IPS DF 4.7 (cell line): ENCODE measurements around the gene C9orf153.
"Not testable (repeated sequence)": the region's sequence is repeated elsewhere in the genome, so short reads cannot be mapped to it uniquely, and the experiment has no call there.

Experiments used
- DNase-seq: peaks from one replicate; pipeline ENCODE4 v3.0.0-alpha.2; 2013; ENCODE audit warnings: low spot score; ENCODE audit errors: extremely low read depth

The C9orf153 gene

DNA sequence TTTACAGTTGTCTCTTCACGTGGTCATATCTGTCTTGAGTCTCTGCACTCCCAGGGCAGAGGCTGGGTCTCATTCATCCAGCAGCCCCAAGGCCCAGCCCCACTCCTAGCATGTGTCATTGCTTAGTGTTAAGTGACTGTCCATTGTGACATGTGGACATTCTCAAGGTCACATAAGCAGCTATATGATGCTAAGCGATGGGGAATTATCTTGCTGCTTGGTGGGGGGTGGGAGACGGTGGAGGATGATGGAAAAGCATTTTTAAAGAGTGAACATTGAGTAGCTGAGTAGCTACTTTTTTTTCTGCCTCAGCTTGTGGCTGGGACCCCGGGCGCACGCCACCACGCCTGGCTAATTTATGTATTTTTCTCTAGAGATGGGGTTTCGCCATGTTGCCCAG is at the start of gene C9orf153:
Gene C9orf153 (minus strand): TSS at position 101 of the 400 bp plus-strand sequence. CDS start 30,054 bp downstream, outside the sequence.
- no peak for DNase-seq

DNA sequence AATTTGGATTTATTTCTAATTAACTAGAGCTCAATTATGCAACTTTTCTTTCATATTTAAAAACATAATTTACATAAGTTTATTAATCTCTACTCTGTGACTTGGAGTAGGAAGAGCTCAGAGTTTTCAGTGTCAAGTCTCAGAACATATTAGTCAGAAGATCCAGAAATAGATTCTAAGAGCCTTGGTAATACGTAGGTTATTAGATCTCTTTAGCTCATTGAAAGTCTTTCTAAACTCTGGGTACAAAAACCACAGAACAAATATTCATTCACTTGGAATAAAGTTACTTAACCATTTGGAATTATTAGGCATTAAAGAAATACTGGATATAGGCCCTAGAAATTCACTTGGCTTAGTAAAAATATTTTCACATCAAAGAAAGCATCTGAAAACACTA is 49.2 kb upstream of the C9orf153 start:
- DNase-seq = no peak

- no peak for DNase-seq
These were observed 44.8 kb upstream of the C9orf153 start for GRCh38 chr9:86304236-86304730.

GRCh38 chr9:86303316-86303975 is 44.0 kb upstream of the C9orf153 start:
- DNase-seq = no peak

GRCh38 chr9:86301686-86302085 is 42.2 kb upstream of the C9orf153 start:
- DNase-seq = no peak

- DNase-seq = no peak
These were observed 41.2 kb upstream of the C9orf153 start for GRCh38 chr9:86300701-86301100.

DNA sequence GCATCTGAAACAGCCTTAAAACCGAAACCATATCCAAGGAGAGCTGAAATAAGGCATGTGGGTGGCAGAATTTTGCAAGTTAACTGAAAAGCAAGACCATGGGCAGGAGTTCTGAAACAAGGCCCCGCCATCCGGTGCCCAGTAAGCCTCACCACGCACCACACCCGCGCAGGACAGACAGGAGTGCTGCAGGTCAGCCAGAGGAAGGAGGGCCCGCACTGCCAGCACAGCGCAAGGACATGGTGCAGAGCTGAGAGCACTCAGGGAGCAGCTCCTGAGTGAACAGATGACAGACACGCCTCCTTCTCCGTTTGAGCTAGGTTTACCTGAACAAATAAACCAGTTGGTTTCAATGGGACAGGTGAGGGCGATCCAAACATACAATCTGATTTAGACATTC is 39.4 kb upstream of the C9orf153 start:
- no peak for DNase-seq

DNA sequence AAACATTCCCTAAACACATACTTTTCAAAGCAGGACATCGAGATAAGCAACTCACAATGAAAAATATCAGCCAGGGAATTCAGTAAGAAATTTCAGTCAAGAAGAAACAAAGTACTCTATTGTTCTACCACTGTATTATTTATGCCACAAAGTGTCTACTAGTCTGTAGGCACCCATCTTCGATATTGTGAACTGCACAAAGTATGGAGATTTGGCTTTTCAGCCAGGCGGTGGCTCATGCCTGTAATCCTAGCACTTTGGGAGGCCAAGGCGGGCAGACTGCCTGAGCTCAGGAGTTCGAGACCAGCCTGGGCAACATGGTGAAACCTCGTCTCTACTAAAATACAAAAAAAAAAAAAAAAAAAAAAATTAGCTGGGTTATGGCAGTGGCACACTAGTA is 30.9 kb upstream of the C9orf153 start:
- not testable (repeated sequence) for DNase-seq

DNA sequence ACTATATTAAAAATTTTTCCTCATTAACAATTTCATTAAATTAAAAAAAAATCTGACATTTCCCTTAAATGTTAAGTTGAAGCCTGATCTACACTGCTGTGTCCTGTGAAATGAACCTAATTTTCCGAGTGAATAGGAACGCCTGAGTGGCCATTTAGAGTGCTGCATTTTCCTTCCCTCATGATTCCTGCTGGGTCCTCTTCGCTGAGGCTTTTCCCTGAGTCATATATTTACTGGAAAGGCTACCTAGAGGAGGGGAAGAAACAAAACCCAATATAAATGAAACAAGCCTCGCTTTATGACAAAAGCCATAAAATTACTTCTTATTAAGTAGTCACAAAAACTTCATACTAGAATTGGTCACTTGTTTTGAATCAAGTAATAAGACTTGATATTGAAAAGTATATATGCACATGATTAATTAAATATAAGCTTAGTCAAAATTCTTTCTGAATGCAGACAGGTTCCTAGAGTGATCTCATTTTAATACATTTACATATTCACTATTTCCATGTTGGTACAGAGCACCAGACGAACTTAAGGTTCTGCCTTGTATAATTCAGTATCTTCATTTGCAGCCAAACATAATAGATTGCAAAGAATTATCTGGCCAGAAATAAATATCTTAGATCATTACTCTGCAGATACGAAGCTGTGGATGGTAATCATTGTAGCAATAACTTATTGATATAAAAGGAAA is 29.2 kb upstream of the C9orf153 start:
- no peak for DNase-seq

DNA sequence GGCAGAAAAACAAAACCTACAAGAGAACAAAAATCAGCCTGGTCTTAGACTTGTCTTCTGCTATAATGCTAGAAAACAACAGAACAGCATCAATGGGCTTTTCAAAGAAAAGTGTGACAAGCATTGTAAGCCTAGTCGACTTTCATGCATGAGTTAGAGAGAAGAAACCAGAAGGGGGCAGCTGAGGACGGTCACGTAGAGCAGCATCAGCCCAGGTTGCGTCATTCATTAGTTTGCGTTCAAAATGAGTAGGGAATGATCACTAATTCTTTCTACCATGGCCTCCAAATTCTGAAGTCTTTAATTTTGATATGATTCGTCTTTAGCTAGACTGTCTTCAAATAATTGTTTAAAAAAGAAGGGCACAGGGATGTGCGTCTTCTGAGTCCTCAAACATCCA is 27.6 kb upstream of the C9orf153 start:
- DNase-seq = no peak

DNA sequence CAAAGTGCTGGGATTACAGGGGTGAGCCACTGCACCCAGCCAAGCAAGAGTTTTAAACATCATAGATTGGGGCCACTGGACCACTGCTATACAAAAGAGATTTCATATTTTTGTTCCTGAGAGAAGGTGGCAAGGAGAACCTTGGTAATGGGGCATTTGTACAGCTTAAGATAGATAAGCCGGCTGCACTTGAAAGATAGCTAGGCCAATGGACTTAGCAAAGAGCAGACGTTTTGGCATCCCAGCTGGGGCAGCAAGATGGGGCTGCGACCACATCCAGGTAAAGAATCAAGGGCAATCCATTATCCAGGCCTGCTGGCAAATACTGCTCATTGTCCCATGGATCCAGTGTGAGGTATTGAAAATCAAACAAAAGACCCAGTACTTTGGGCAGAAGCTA is 26.8 kb upstream of the C9orf153 start:
- DNase-seq = no peak

GRCh38 chr9:86285261-86285660 is 25.8 kb upstream of the C9orf153 start:
- DNase-seq = no peak

GRCh38 chr9:86282979-86283535 is 23.6 kb upstream of the C9orf153 start:
- no peak for DNase-seq

DNA sequence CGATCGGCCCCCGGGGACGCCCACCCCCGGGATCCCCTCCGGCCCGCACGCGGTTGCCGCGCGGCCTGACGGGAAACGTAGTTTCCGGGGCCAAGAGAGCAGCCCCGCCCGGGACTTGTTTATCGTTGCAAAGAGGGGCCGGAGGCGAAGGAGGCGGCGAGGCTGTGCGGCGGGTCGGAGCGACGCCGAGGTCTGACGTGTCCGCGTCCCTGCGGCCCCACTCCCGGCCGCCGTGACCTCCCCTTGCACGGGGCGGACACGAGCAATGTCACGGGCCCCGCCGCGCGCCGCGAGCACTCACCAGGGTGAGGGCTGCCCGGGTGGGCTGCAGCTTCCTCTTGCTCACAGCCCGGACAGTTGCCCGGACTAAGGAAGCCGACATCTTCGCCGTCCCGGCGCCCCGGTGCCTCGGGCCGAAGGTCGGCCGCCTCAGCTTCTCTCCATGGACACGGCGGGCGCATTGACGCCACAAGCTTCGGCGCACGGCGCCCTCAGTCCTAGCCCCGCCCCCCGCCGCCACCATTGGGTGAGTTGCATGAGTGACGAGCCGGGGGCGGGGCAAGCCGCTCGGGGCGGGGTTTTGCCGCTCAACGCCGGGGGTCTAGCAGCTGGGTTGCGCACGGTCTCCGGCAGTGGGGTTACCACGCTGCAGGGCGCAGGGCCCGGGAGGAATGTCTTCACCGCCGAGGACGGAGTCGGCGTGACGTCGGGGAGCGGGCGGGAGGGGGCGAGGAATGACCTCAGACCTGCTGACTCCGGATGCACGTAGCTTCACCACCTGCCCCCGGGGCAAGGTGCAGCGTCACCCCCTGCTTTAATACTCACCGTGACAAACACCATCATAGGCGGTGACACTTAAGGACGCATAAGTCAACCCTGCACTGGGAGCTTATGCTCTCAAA is 22.9 kb upstream of the C9orf153 start, which contains the start of gene ISCA1:
Gene ISCA1 (minus strand): TSS at position 462 of the 902 bp plus-strand sequence. CDS start 80 bp downstream, at position 382.
- no peak for DNase-seq

GRCh38 chr9:86281593-86282076 is 22.2 kb upstream of the C9orf153 start:
- DNase-seq = no peak

DNA sequence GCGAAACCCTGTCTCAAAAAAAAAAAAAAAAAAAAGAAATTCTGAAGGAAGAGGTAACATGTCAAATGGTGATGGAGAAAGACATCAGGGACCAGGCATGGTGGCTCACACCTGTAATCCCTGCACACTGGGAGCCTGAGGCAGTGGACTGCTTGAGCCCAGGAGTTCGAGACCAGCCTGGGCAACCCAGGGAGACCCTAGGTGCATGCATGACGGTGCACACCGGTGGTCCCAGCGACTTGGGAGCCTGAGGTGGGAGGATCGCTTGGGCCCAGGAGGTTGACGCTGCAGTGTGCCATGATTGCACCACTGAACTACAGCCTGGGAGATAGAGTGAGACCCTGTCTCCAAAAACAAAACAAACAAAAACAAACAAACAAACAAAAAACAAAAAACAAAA is 21.1 kb upstream of the C9orf153 start:
- DNase-seq = no peak

DNA sequence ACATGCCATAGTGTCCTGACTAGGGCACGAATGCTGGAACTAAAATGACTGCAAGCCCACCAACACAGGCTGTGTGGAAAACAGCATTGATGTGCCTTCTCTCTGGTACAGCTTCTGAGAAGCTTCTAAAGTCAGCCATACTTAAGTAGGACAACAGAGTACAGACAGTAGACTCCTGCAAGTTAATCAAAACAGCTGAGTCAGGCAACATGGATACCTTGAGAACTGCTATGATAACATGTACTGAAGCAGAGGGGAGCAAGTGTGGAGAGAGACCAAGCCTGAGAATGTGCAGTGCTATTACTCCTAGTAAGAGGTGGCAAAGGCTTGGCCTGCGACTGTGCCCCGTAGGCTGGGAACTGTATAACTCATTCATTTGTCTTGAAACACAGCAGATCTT is 20.4 kb upstream of the C9orf153 start:
- DNase-seq = no peak

DNA sequence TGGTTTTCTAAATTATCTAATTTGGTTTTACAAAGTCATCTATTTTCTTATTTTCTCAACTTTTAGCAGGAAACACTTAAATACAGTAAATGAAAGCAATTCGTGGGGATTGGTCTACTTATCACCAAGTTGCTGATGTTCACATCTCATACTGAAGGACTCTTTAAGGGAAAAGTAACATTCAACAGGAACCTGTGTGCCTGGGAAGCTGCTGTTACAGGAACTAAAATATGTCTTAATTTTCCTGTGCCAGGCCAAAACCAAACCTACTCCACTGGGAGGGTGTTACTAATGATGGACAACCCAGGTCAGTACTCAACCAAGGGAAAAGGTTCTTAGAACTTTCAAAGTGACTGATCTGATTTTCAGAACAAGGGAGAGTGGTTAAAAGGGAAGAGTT is 17.6 kb upstream of the C9orf153 start:
- DNase-seq = no peak

DNA sequence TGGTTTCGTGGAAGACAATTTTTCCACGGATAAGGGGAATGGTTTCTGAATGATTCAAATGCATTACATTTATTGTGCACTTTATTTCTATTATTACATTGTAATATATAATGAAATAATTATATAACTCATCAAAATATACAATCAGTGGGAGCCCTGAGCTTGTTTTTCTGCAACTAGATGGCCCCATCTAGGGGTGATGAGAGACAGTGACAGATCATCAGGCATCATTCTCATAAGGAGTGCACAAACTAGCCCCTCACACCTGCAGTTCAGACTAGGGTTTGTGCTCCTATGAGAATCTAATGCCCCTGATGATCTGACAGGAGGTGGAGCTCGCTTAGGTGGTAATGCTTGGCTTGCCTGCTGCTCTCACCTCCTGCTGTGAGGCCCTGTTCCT is 16.5 kb upstream of the C9orf153 start:
- DNase-seq = no peak

DNA sequence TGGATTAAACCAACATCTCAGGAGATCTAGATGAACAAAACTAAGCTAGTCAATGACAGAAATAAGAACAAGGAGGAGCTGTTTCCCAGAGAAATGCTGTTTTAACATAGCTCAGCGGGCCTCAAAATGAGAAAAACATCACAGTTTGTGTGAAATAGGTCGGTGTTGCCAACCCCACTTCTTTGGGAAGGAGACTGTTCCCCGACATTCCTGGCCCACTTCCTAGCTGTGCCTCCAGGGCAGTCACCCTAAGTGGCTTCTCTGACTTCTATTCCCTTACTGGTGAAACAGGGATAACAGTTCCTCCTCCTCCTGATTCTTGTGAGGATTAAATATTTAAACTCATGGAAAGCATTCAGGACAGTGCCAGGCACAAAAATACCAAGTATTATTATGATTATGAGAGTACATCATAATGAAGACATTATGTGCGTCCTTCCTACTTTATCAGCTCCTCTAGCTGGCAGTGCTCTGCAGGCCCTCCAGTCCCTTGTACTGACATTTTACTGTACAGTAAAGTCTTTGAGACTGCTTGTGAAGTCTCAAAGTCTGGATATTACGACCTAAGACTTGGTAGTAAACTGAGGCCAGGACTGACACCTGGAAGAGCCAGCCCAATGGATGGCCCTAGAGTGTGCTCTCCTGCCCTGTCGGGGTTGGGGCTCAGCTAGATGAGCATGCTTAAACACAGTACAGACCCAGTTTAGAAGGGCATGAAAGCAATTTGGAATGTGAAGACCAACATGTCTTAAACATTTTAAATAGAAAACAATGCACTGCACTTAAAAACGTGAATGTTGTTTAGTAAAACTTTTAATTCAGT is 15.6 kb upstream of the C9orf153 start:
- no peak for DNase-seq
